Suprapubic skin (tissue), 4 donors: ENCODE measurements around the gene ZNFX1. TPM values are rescaled to one million over a fixed set of nuclear protein-coding genes. Genes with fewer than 3 reads are reported as not detected.
A peak's percentile ranks its signal among the peaks of the same experiment; 100 is the strongest.
"Not testable (repeated sequence)": the region's sequence is repeated elsewhere in the genome, so short reads cannot be mapped to it uniquely, and the experiment has no call there.

ENCODE experiments used
- DNase-seq, 2 donors: peaks; one replicate each; pipeline ENCODE4 v3.0.0-alpha.2; 2019; ENCODE audit warnings: low spot score in 2 of 2
- H3K27ac ChIP-seq: fragments of 200-600 bp; sonication (generic); one replicate; pipeline ENCODE4 v1.5.1; 2019
- H3K27me3 ChIP-seq: fragments of 200-600 bp; sonication (generic); one replicate; pipeline ENCODE4 v1.5.1; 2019
- H3K36me3 ChIP-seq: fragments of 200-600 bp; sonication (generic); one replicate; pipeline ENCODE4 v1.5.1; 2019
- H3K4me1 ChIP-seq: fragments of 200-600 bp; sonication (generic); one replicate; pipeline ENCODE4 v1.5.1; 2019
- H3K4me3 ChIP-seq: fragments of 200-600 bp; sonication (generic); one replicate; pipeline ENCODE4 v1.5.1; 2019; ENCODE audit warnings: mild to moderate bottlenecking
- H3K9me3 ChIP-seq: fragments of 200-600 bp; sonication (generic); one replicate; pipeline ENCODE4 v1.5.1; 2019
- EP300 ChIP-seq: sonication (generic); formaldehyde crosslinking; IDR thresholded peaks from one replicate; pipeline ENCODE4 v1.6.1; 2017; ENCODE audit warnings: antibody characterized with exemption
- POLR2A ChIP-seq, 2 donors: fragments of 450-650 bp; IDR thresholded peaks; one replicate each; pipeline ENCODE4 v1.6.1; 2017; ENCODE audit warnings: antibody characterized with exemption in 2 of 2, mild to moderate bottlenecking in 2 of 2, moderate library complexity in 2 of 2
- POLR2AphosphoS5 ChIP-seq, 3 donors: sonication (generic); formaldehyde crosslinking; IDR thresholded peaks; one replicate each; pipeline ENCODE4 v1.6.1; 2017; ENCODE audit warnings: antibody characterized with exemption in 3 of 3
- WGBS: methylation state at CpG from one replicate; pipeline ENCODE4 v1.1.5; 2018; 5-methylcytosine and 5-hydroxymethylcytosine counted together
- total RNA-seq, 4 donors: library from RNA; depleted of rRNA; stranded (reverse); fragments of >200 nt; gene quantifications; one replicate each; pipeline ENCODE4 v1.1.0, GENCODE V29; 2016
- TF ChIP-seq, protein P1 (sequence below), 2 donors: fragments of 200-600 bp in 1 of 2; fragments of 450-650 bp in 1 of 2; sonication (generic) in 1 of 2; IDR thresholded peaks; one replicate each; pipeline ENCODE4 v1.5.1; 2016 to 2019; ENCODE audit warnings: antibody characterized with exemption in 2 of 2, mild to moderate bottlenecking in 1 of 2, moderate library complexity in 1 of 2

ZNFX1 gene
- total RNA-seq, 4 donors from 2014 or later: 25.9 to 36.1 (median 33.2) TPM

DNA sequence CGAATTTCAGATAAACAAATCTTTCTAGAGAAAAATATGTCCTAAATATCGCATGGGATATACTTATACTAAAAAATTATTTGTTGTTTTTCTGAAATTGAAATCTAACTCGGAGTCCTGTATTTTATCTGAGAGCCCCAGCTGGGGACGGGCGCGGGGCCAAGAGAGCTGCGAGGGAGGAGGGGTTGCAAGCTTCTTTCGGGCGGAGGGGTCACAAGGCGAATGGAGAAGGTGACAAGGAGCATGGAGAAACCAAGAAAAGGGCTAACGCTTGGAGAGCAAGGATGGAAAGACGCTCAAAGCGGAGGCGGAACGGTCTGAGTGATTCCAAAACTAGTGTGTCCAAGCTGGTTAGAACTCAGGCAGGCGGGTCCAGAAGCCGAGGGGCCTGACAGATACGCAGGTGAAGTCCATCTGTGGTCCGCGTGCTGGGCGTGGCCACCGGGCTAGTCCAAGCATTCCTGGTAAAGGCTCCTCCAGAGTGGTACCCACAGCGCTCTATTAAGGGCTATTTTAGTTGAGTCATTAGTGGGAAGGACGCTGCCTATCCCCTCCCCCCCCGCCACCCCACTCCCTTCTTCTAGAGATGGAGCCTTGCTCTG lies 41.5 kb upstream of the ZNFX1 start:
- TF ChIP-seq EP300 (no peak), POLR2A (IDR thresholded peaks at IDR 0.05) (no peak), POLR2AphosphoS5 (IDR thresholded peaks at IDR 0.05) (no peak)
- TF ChIP-seq, protein P1, sequence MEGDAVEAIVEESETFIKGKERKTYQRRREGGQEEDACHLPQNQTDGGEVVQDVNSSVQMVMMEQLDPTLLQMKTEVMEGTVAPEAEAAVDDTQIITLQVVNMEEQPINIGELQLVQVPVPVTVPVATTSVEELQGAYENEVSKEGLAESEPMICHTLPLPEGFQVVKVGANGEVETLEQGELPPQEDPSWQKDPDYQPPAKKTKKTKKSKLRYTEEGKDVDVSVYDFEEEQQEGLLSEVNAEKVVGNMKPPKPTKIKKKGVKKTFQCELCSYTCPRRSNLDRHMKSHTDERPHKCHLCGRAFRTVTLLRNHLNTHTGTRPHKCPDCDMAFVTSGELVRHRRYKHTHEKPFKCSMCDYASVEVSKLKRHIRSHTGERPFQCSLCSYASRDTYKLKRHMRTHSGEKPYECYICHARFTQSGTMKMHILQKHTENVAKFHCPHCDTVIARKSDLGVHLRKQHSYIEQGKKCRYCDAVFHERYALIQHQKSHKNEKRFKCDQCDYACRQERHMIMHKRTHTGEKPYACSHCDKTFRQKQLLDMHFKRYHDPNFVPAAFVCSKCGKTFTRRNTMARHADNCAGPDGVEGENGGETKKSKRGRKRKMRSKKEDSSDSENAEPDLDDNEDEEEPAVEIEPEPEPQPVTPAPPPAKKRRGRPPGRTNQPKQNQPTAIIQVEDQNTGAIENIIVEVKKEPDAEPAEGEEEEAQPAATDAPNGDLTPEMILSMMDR (IDR thresholded peaks at IDR 0.05): no peak
- Histone ChIP-seq H3K4me3 (peak overlapping the region; percentile 36), H3K27ac (no peak overlapping the region), H3K36me3 (no peaks in the 10 kb centered on the region), H3K9me3 (no peaks in the 10 kb centered on the region), H3K27me3 (peaks cover 59% of the 10 kb centered on the region), H3K4me1 (peaks cover 17% of the 10 kb centered on the region)
- WGBS: 20% methylated on average over 25 of the region's 25 CpGs
- DNase-seq: no peak

DNA sequence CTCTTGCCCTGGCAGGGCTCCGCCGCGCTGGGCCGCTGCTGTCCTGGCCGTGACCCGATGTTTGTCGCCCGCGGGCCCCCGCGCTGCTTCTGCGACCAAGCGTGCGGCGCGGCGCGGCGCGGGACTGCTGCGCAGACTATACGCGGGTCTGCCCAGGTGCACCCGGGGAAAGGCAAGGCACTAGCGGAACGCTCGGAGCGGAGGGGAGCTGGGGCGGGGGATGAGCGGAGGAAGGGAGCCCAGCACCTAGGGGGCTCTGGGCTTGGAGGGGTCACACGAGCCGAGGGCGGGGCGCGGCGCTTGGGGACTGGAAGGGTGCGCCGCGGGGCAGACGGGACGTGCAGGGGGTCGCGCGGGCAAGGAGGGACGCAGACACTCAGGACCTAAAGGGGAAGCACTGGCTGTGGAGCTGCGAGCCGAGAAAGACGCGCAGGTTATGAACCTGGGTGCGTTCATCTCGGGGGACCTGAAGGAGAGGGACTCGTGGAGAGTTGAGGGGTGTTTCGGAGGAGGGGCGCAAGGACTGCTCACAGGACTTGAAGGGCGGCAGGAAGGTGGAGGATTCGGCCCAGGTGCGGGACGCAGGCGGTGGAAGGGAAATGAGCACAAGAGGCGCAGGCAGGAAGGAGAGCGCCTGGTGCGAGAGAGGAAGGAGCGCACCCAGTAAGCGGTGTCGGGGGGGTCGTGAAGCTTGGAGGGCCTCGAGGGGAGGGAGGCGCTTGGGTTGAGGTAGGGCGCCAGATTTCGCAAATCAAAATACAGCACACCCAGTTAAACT lies 40.8 kb upstream of the ZNFX1 start:
- no peak for DNase-seq
- Histone ChIP-seq H3K4me3 (peak overlapping the region; percentile 36), H3K36me3 (no peaks in the 10 kb centered on the region), H3K27me3 (peaks cover 59% of the 10 kb centered on the region), H3K9me3 (no peaks in the 10 kb centered on the region), H3K27ac (no peak overlapping the region), H3K4me1 (peaks cover 17% of the 10 kb centered on the region)
- 4% methylated on average over 47 of the region's 70 CpGs for WGBS
- TF ChIP-seq POLR2AphosphoS5 (IDR thresholded peaks at IDR 0.05) (no peak), EP300 (no peak), POLR2A (IDR thresholded peaks at IDR 0.05) (no peak)
- TF ChIP-seq, protein P1 (IDR thresholded peaks at IDR 0.05): no peak

DNA sequence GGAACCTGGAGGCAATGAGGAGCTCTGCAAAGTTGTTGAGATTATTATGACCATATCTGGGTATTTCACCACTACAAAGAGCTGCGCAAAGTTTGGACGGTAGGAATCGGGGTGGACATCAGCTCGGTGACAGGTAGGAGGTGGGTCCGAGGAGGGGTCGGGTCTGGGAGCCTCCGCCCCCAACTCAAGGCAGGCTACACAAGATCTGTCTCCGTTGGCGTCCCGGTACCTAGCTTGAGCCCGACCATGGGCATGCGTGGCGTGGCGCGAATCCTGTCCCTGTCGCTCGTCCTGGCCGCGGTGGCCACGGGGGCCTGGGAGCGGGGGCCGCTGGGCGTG lies 40.2 kb upstream of the ZNFX1 start:
- Histone ChIP-seq H3K27ac (no peak overlapping the region), H3K27me3 (peaks cover 59% of the 10 kb centered on the region), H3K4me3 (peak overlapping the region; percentile 36), H3K36me3 (no peaks in the 10 kb centered on the region), H3K9me3 (no peaks in the 10 kb centered on the region), H3K4me1 (peaks cover 17% of the 10 kb centered on the region)
- TF ChIP-seq EP300: no peak
- WGBS: 11% methylated on average over 6 of the region's 23 CpGs
- no peak for DNase-seq

DNA sequence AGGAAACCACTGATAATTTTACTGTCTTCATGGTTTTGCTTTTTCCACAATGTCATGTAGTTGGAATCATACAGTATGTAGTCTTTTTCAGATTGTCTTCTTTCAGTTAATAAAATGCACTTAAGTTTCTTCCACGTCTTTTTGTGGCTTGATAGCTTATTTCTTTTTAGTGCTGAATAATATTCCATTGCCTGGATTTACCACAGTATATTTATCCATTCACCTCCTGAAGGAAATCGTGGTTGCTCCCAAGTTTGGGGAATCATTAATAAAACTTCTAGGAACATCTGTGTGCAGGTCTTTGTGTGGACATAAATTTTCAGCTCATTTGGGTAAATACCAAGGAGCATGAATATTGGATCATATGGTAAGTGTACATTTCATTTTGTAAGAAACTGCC lies 38.8 kb upstream of the ZNFX1 start:
- Histone ChIP-seq H3K4me3 (no peak overlapping the region), H3K27ac (no peak overlapping the region), H3K36me3 (no peaks in the 10 kb centered on the region), H3K27me3 (peaks cover 56% of the 10 kb centered on the region), H3K4me1 (peaks cover 17% of the 10 kb centered on the region), H3K9me3 (no peaks in the 10 kb centered on the region)
- 88% methylated on average over 2 of the region's 2 CpGs for WGBS
- no peak for DNase-seq
- TF ChIP-seq POLR2A (IDR thresholded peaks at IDR 0.05): no peak
- TF ChIP-seq POLR2AphosphoS5 (IDR thresholded peaks at IDR 0.05): no peak
- TF ChIP-seq, protein P1 (IDR thresholded peaks at IDR 0.05): no peak
- TF ChIP-seq EP300: no peak

DNA sequence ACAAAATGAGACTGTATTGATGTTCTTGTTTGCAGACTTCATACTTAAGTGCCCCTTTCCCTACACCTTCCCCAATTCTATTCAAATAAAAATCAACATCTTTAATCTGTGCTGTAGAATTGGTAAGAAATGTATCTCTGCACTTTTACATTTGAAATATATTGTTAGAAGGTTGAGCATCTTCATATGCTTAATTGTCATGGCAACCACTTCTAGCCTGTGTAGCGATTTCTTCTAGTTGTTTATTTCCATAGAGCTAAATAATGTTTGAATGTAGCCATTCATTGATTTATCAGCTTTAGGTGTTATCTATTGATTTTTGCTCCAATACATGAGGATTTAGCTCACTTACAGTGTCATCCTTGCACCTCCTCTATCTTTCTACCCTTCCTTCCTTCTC lies 37.7 kb upstream of the ZNFX1 start:
- Histone ChIP-seq H3K4me3 (no peak overlapping the region), H3K9me3 (no peaks in the 10 kb centered on the region), H3K27ac (no peak overlapping the region), H3K4me1 (peaks cover 17% of the 10 kb centered on the region), H3K36me3 (no peaks in the 10 kb centered on the region), H3K27me3 (peaks cover 48% of the 10 kb centered on the region)
- 83% methylated on average over 1 of the region's 1 CpG for WGBS
- no peak for DNase-seq
- no peak for TF ChIP-seq EP300
- TF ChIP-seq POLR2A (IDR thresholded peaks at IDR 0.05): no peak
- TF ChIP-seq POLR2AphosphoS5 (IDR thresholded peaks at IDR 0.05): no peak
- TF ChIP-seq, protein P1 (IDR thresholded peaks at IDR 0.05): no peak

DNA sequence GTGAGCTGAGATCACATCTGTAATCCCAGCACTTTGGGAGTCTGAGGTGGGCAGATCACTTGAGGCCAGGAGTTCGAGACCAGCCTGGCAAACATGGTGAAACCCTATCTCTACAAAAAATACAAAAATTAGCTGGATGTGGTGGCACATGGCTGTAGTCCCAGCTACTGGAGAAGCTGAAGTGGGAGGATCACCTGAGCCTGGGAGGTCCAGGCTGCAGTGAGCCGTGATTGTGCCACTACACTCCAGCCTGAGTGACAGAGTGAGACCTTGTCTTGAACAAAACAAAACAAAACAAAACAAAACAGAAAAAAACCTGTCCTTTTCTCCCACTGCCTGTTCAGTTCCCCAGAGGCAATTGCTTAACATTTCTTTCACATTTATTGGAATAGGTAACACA lies 36.2 kb upstream of the ZNFX1 start:
- H3K27ac ChIP-seq, H3K9me3 ChIP-seq, DNase-seq, H3K4me3 ChIP-seq, H3K36me3 ChIP-seq: not testable (repeated sequence)
- Histone ChIP-seq H3K27me3 (peaks cover 33% of the 10 kb centered on the region), H3K4me1 (peaks cover 11% of the 10 kb centered on the region)
- 77% methylated on average over 2 of the region's 2 CpGs for WGBS
